PFSK-1 (cell line): Measurements from ENCODE around the gene KLK2.

ENCODE experiments used
- FOXP2 ChIP-seq: optimal IDR thresholded peaks from 2 replicates; pipeline ENCODE3; 2011; ENCODE audit warnings: borderline replicate concordance, control low read depth, inconsistent platforms; ENCODE audit not compliant: insufficient read depth; ENCODE audit errors: extremely low read length, extremely low read depth
- POLR2AphosphoS5 ChIP-seq: IDR thresholded peaks from 2 replicates; pipeline ENCODE4 v1.6.1; 2012; ENCODE audit warnings: low read depth, mild to moderate bottlenecking, control low read depth, low read length, moderate library complexity
- REST ChIP-seq, 2 experiments: IDR thresholded peaks; 2 replicates each; pipeline versions ENCODE4 v1.6.1 to v1.8.0; 2011 to 2012; ENCODE audit warnings: low read depth in 2 of 2, low read length in 2 of 2, control low read depth in 1 of 2, inconsistent platforms in 1 of 2, mild to moderate bottlenecking in 1 of 2, moderate library complexity in 1 of 2; ENCODE audit not compliant: insufficient read depth in 1 of 2
- SIN3A ChIP-seq: IDR thresholded peaks from 2 replicates; pipeline ENCODE4 v1.6.1; 2012; ENCODE audit warnings: mild to moderate bottlenecking, low read length, moderate library complexity, borderline replicate concordance; ENCODE audit not compliant: insufficient read depth
- TAF1 ChIP-seq: IDR thresholded peaks from 2 replicates; pipeline ENCODE4 v1.6.1; 2012; ENCODE audit warnings: low read length, control low read depth, borderline replicate concordance; ENCODE audit not compliant: insufficient read depth

KLK2 gene

GRCh38 chr19:50880241-50880640, 7.0 kb downstream of the KLK2 start:
- TF ChIP-seq POLR2AphosphoS5 (no peak), TAF1 (no peak), REST (IDR thresholded peaks at IDR 0.05; ENCODE audit: insufficient read depth in 1 of 2, low read depth in 2 of 2, low read length in 2 of 2) (no peak), SIN3A (no peak), FOXP2 (no peak)

- TF ChIP-seq REST (IDR thresholded peaks at IDR 0.05; ENCODE audit: insufficient read depth in 1 of 2, low read depth in 2 of 2, low read length in 2 of 2): no peak
- TF ChIP-seq FOXP2: no peak
- no peak for TF ChIP-seq SIN3A
- TF ChIP-seq POLR2AphosphoS5: no peak
- no peak for TF ChIP-seq TAF1
Measured at GRCh38 chr19:50882188-50882587, 8.9 kb downstream of the KLK2 start.

GRCh38 chr19:50889638-50890037, 16.4 kb downstream of the KLK2 start:
- TF ChIP-seq FOXP2 (no peak), REST (IDR thresholded peaks at IDR 0.05; ENCODE audit: insufficient read depth in 1 of 2, low read depth in 2 of 2, low read length in 2 of 2) (no peak), TAF1 (no peak), POLR2AphosphoS5 (no peak), SIN3A (no peak)

- TF ChIP-seq FOXP2 (no peak), TAF1 (no peak), SIN3A (no peak), POLR2AphosphoS5 (no peak), REST (IDR thresholded peaks at IDR 0.05; ENCODE audit: insufficient read depth in 1 of 2, low read depth in 2 of 2, low read length in 2 of 2) (no peak)
Measured at GRCh38 chr19:50890422-50891252, 17.4 kb downstream of the KLK2 start.

- TF ChIP-seq TAF1: no peak
- TF ChIP-seq FOXP2: no peak
- TF ChIP-seq REST (IDR thresholded peaks at IDR 0.05; ENCODE audit: insufficient read depth in 1 of 2, low read depth in 2 of 2, low read length in 2 of 2): no peak
- TF ChIP-seq POLR2AphosphoS5: no peak
- no peak for TF ChIP-seq SIN3A
Measured at GRCh38 chr19:50891253-50891625, 18.0 kb downstream of the KLK2 start.
